Occipital lobe (tissue), 3 donors: ENCODE results near the gene PBXIP1. TPM values are rescaled to one million over a fixed set of nuclear protein-coding genes. Genes with fewer than 3 reads are reported as not detected.

Experiments
- DNase-seq: peaks from one replicate; lab custom pipeline; 2025; lab: John Stamatoyannopoulos, UW
- small RNA-seq: library from RNA; depleted of rRNA; stranded (forward); fragments of <200 nt; gene quantifications from one replicate; pipeline ENCODE3, GENCODE V24; 2014
- total RNA-seq: library from RNA; depleted of rRNA; stranded (reverse); fragments of >200 nt; gene quantifications from one replicate; pipeline ENCODE4 v1.2.3, GENCODE V29; 2014

PBXIP1 gene
- total RNA-seq, 1 donor from 2014 or later, result 25.0 TPM

GRCh38 chr1:154895798-154896197 is 60.1 kb downstream of the PBXIP1 start:
- no peak for DNase-seq

Small RNA genes lying within 50 kb of the gene (small RNA-seq; reads per million reads assigned to genes)
- gene MIR4258 (not detected), gene RF00017 (not detected)

Other genes with a start within 250 kb of the PBXIP1 start
- 3.6 TPM for gene KCNN3, start 85.8 kb downstream of the PBXIP1 start, total RNA-seq
- 12.0 TPM for gene PMVK, start 19.4 kb downstream of the PBXIP1 start, total RNA-seq
- gene PYGO2, start 5.7 kb upstream of the PBXIP1 start, total RNA-seq, result 11.2 TPM
- 10.0 TPM for gene SHC1, start 14.6 kb upstream of the PBXIP1 start, total RNA-seq
- gene CKS1B, start 18.6 kb upstream of the PBXIP1 start, total RNA-seq, result 12.2 TPM
- gene FLAD1, start 27.2 kb upstream of the PBXIP1 start, total RNA-seq, result 17.2 TPM
- 2.7 TPM for gene LENEP, start 37.5 kb upstream of the PBXIP1 start, total RNA-seq
- gene ZBTB7B, start 46.7 kb upstream of the PBXIP1 start, total RNA-seq, result 1.7 TPM
- 0.16 TPM for gene DCST2, start 77.7 kb upstream of the PBXIP1 start, total RNA-seq
- gene DCST1, start 77.7 kb upstream of the PBXIP1 start, total RNA-seq, result not detected
- 13.3 TPM for gene ADAM15, start 95.2 kb upstream of the PBXIP1 start, total RNA-seq
- gene EFNA4, start 107.6 kb upstream of the PBXIP1 start, total RNA-seq, result 0.62 TPM
- 7.6 TPM for gene EFNA3, start 122.7 kb upstream of the PBXIP1 start, total RNA-seq
- gene EFNA1, start 171.8 kb upstream of the PBXIP1 start, total RNA-seq, result 2.7 TPM
- 6.2 TPM for gene SLC50A1, start 179.8 kb upstream of the PBXIP1 start, total RNA-seq
- 12.0 TPM for gene DPM3, start 184.4 kb upstream of the PBXIP1 start, total RNA-seq
- gene KRTCAP2, start 217.2 kb upstream of the PBXIP1 start, total RNA-seq, result 59.0 TPM
- 21.1 TPM for gene TRIM46, start 217.8 kb upstream of the PBXIP1 start, total RNA-seq